ENCODE measurements around the gene DNAJC11. TPM values are rescaled to one million over a fixed set of nuclear protein-coding genes. Genes with fewer than 3 reads are reported as not detected.

The DNAJC11 gene
- total RNA-seq, 3 donors from 2014 or later (not counting 1 experiment from before 2014, with no cell fraction given) = 28.7 to 40.1 (median 36.2) TPM

GRCh38 chr1:6596351-6596750 is 105.3 kb downstream of the DNAJC11 start:
- Histone ChIP-seq H3K36me3 (ENCODE audit: control insufficient read depth, insufficient read depth, low read length) (peaks cover 50% of the 10 kb centered on the region), H3K9me3 (ENCODE audit: control insufficient read depth, insufficient read depth, low read length) (no peaks in the 10 kb centered on the region), H3K27ac (ENCODE audit: low read length) (no peak overlapping the region), H3K4me3 (ENCODE audit: low read length) (no peak overlapping the region), H3K27me3 (ENCODE audit: control insufficient read depth, insufficient read depth, low read length) (no peaks in the 10 kb centered on the region), H3K4me1 (ENCODE audit: control insufficient read depth, insufficient read depth, low read length) (peaks cover 53% of the 10 kb centered on the region)
- Mint-ChIP-seq H3K9me3 (no peaks in the 10 kb centered on the region), H3K4me3 (no peak overlapping the region), H3K27me3 (ENCODE audit: low read depth in 2 of 2) (no peaks in the 10 kb centered on the region), H3K27ac (peak overlapping the region in 1 of 2 donors; percentile 27), H3K4me1 (peaks cover 47 to 55% of the 10 kb centered on the region in 2 donors), H3K36me3 (no peaks in the 10 kb centered on the region)
- 84% methylated on average over 7 of the region's 7 CpGs for WGBS (ENCODE audit: insufficient coverage)
- TF ChIP-seq CTCF (IDR thresholded peaks at IDR 0.05) = no peak
- ATAC-seq (no peak), DNase-seq (no peak)
- intact Hi-C loops (cut with micrococcal nuclease) = no loop called here

GRCh38 chr1:6594977-6595740 is 106.5 kb downstream of the DNAJC11 start:
- Mint-ChIP-seq H3K4me3 (no peak overlapping the region), H3K27ac (peak overlapping the region in 1 of 2 donors; percentile 27), H3K9me3 (no peaks in the 10 kb centered on the region), H3K4me1 (peaks cover 44 to 55% of the 10 kb centered on the region in 2 donors), H3K36me3 (no peaks in the 10 kb centered on the region), H3K27me3 (ENCODE audit: low read depth in 2 of 2) (no peaks in the 10 kb centered on the region)
- Histone ChIP-seq H3K4me3 (ENCODE audit: low read length) (no peak overlapping the region), H3K27ac (ENCODE audit: low read length) (no peak overlapping the region), H3K9me3 (ENCODE audit: control insufficient read depth, insufficient read depth, low read length) (no peaks in the 10 kb centered on the region), H3K36me3 (ENCODE audit: control insufficient read depth, insufficient read depth, low read length) (peaks cover 52% of the 10 kb centered on the region), H3K4me1 (ENCODE audit: control insufficient read depth, insufficient read depth, low read length) (peaks cover 49% of the 10 kb centered on the region), H3K27me3 (ENCODE audit: control insufficient read depth, insufficient read depth, low read length) (no peaks in the 10 kb centered on the region)
- 95% methylated on average over 11 of the region's 11 CpGs for WGBS (ENCODE audit: insufficient coverage)
- intact Hi-C loops (cut with micrococcal nuclease) = no loop called here
- TF ChIP-seq CTCF (IDR thresholded peaks at IDR 0.05) = no peak
- no peak for DNase-seq
- ATAC-seq = no peak

- WGBS (ENCODE audit: insufficient coverage) = 97% methylated on average over 15 of the region's 15 CpGs
- no peak overlapping the region for H3K27ac Mint-ChIP-seq
- H3K27me3 ChIP-seq (ENCODE audit: control insufficient read depth, insufficient read depth, low read length) = no peaks in the 10 kb centered on the region
- DNase-seq = no peak
- ATAC-seq = no peak
- peaks cover 36% of the 10 kb centered on the region for H3K4me1 ChIP-seq (ENCODE audit: control insufficient read depth, insufficient read depth, low read length)
- TF ChIP-seq CTCF (IDR thresholded peaks at IDR 0.05) = no peak
- no peak overlapping the region for H3K27ac ChIP-seq (ENCODE audit: low read length)
- H3K9me3 Mint-ChIP-seq = no peaks in the 10 kb centered on the region
- H3K4me3 ChIP-seq (ENCODE audit: low read length) = no peak overlapping the region
- H3K27me3 Mint-ChIP-seq (ENCODE audit: low read depth in 2 of 2) = no peaks in the 10 kb centered on the region
- peaks cover 60% of the 10 kb centered on the region for H3K36me3 ChIP-seq (ENCODE audit: control insufficient read depth, insufficient read depth, low read length)
- peaks cover 32 to 49% of the 10 kb centered on the region in 2 donors for H3K4me1 Mint-ChIP-seq
- no peak overlapping the region for H3K4me3 Mint-ChIP-seq
- H3K9me3 ChIP-seq (ENCODE audit: control insufficient read depth, insufficient read depth, low read length) = no peaks in the 10 kb centered on the region
- H3K36me3 Mint-ChIP-seq = no peaks in the 10 kb centered on the region
- intact Hi-C loops (cut with micrococcal nuclease) = no loop called here
These were observed 107.8 kb downstream of the DNAJC11 start for GRCh38 chr1:6593810-6594209.

Measured in natural killer cell (primary cell).